ENCODE results near the gene YTHDF1. TPM values are rescaled to one million over a fixed set of nuclear protein-coding genes. Genes with fewer than 3 reads are reported as not detected.

Gene YTHDF1
- total RNA-seq, 1 donor from 2014 or later: 59.0 TPM

DNA sequence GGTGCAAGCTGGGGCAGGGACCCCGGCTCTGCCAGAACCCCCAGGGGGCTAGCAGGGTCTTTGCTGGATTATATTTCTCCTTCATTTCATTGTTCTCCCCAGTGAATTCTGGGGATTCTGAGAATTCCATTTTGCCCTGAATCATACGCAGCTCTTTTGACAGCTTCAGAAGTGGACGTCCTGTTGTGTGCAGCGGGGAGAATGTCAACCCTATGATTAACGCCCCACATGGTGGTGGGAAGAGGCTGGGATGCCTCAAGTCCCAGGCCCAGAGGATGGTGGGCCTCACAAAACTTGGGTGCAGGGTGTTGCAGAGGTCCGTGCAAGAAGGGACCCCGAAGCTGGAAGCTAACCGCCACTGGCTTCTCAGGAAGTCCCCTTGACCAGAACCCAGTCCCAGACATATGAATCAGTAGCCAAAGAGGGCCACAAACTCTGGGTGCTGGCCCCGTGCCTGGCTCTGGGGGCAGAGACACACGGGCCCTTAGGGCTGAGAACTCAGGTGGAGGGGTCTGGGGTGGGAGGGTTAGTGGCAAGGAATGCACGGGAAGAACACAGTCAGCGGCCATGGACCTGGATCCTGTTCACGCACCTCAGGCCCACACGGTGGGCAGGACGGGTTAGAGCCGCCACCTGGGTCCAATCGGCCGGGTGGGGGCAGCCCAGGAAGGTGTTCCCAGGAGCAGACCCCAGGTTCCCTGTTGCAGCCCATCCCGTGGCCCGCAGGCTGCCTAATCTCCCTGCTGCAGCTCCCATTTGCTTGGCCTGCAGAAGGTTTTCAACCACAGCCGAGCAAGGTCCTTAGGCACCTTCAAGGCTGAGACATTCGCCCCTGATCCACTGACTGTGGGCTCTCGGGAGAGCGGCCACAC is 51.2 kb downstream of the YTHDF1 start:
- TF ChIP-seq, protein P1, sequence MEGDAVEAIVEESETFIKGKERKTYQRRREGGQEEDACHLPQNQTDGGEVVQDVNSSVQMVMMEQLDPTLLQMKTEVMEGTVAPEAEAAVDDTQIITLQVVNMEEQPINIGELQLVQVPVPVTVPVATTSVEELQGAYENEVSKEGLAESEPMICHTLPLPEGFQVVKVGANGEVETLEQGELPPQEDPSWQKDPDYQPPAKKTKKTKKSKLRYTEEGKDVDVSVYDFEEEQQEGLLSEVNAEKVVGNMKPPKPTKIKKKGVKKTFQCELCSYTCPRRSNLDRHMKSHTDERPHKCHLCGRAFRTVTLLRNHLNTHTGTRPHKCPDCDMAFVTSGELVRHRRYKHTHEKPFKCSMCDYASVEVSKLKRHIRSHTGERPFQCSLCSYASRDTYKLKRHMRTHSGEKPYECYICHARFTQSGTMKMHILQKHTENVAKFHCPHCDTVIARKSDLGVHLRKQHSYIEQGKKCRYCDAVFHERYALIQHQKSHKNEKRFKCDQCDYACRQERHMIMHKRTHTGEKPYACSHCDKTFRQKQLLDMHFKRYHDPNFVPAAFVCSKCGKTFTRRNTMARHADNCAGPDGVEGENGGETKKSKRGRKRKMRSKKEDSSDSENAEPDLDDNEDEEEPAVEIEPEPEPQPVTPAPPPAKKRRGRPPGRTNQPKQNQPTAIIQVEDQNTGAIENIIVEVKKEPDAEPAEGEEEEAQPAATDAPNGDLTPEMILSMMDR (conservative IDR thresholded peaks at IDR 0.05): no peak
- no peak for DNase-seq (ENCODE audit: low read depth, low spot score)
- Mint-ChIP-seq H3K9me3 (no peaks in the 10 kb centered on the region), H3K4me1 (peaks cover 31% of the 10 kb centered on the region), H3K4me3 (no peak overlapping the region), H3K27me3 (ENCODE audit: low read depth) (peaks cover 4% of the 10 kb centered on the region), H3K36me3 (ENCODE audit: low read depth) (no peaks in the 10 kb centered on the region), H3K27ac (ENCODE audit: unreplicated experiment) (no peak overlapping the region)

DNA sequence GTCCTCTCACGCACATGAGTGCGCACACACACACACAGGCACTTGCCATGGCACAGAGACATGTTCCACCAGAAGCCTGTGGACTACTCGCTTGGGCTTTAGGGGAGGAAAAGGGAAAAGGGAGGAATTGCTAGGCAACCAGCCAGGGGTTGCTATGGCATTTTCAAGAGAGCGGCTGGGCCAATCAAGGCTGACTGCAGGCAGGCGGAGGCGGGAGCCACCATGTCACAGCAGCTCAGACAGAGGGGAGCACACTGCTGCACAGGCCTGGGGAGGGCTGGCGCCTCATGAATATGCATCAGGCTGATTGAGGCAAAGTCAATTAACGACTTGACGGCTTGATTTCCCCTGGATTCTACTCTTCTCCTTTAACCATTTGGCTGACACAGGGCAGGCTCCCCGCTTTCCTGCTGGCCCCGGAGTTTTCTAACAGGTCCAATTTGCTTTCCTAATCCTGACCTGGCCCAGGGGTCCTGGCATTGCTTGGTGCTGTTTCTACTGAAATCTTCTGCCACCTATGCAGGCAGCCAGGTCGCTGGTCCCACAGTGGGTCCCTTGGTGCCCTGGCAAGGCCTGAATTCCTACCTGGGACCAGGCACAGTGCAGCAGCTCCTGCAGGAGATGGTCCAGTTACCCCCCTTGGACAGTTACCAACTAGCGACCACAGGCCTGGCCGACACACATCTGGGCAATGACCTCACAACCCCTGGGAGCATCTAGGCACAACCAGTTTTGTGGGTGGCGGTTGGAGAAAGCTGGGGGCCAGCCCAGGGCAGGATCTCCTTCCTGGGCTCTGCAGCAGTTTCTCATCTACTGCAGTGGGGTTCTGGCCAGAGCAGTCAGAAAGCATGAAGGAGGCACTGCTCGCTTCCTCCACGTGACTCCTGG is 52.1 kb downstream of the YTHDF1 start:
- TF ChIP-seq, protein P1 (conservative IDR thresholded peaks at IDR 0.05): no peak
- Mint-ChIP-seq H3K4me1 (peaks cover 31% of the 10 kb centered on the region), H3K27ac (ENCODE audit: unreplicated experiment) (peak overlapping the region; percentile 24), H3K4me3 (peak overlapping the region; percentile 66), H3K36me3 (ENCODE audit: low read depth) (no peaks in the 10 kb centered on the region), H3K27me3 (ENCODE audit: low read depth) (peaks cover 3% of the 10 kb centered on the region), H3K9me3 (no peaks in the 10 kb centered on the region)
- peak; percentile 45 for DNase-seq (ENCODE audit: low read depth, low spot score)

DNA sequence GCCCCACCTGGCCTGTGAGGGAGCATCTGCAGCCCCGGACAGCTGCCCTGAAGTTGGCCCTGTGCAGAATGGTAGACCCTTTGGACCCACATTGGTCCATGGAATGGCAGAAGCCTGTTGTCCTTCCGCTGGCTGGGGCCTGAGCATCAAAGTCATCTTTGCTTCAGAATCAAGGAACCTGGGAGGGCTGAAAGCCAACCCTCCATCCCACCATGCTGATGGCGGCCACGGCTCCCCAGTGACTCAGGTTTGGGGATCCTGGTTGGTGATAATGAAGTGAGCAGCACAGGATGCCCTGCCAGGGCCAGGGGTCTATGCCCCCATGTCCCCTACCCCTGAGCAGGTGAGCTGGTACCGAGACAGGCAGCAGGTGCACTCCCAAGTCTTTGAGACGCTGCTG is 52.8 kb downstream of the YTHDF1 start:
- no peak for DNase-seq (ENCODE audit: low read depth, low spot score)
- TF ChIP-seq, protein P1 (conservative IDR thresholded peaks at IDR 0.05): no peak
- H3K27ac Mint-ChIP-seq (ENCODE audit: unreplicated experiment): no peak overlapping the region
- peak overlapping the region; percentile 66 for H3K4me3 Mint-ChIP-seq
- no peaks in the 10 kb centered on the region for H3K36me3 Mint-ChIP-seq (ENCODE audit: low read depth)
- H3K27me3 Mint-ChIP-seq (ENCODE audit: low read depth): peaks cover 3% of the 10 kb centered on the region
- no peaks in the 10 kb centered on the region for H3K9me3 Mint-ChIP-seq
- H3K4me1 Mint-ChIP-seq: peaks cover 31% of the 10 kb centered on the region

DNA sequence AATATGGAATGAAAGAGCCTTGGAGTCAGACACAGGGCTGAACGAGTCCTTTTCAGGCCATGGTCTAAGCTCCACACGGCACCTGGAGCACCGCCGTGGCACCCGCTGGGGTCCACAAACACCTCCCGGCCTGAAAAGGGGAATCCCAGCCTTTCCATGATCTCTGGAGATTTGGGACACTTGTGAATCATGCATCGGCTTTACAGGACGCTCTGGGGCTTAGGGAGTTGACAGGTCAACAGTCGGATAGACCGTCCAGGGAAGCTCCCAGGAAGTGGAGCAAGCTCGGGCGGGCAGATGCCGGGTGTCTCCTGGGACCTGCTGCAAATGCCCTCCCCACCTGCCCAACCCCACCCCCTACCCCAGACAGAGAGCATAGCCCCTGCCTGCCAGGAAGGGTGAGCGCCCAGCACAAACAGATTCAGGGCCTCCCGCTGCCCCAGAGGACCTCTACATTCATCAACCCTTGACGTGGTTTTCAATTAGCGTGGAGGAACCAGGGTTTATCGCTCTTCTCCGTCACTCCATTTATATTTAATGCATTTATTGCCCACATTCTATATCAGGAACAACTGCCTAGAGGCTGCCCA is 53.6 kb downstream of the YTHDF1 start:
- no peak for DNase-seq (ENCODE audit: low read depth, low spot score)
- H3K4me3 Mint-ChIP-seq: no peak overlapping the region
- no peak overlapping the region for H3K27ac Mint-ChIP-seq (ENCODE audit: unreplicated experiment)
- no peaks in the 10 kb centered on the region for H3K9me3 Mint-ChIP-seq
- H3K27me3 Mint-ChIP-seq (ENCODE audit: low read depth): peaks cover 3% of the 10 kb centered on the region
- no peaks in the 10 kb centered on the region for H3K36me3 Mint-ChIP-seq (ENCODE audit: low read depth)
- H3K4me1 Mint-ChIP-seq: peaks cover 31% of the 10 kb centered on the region
- TF ChIP-seq, protein P1 (conservative IDR thresholded peaks at IDR 0.05): no peak

DNA sequence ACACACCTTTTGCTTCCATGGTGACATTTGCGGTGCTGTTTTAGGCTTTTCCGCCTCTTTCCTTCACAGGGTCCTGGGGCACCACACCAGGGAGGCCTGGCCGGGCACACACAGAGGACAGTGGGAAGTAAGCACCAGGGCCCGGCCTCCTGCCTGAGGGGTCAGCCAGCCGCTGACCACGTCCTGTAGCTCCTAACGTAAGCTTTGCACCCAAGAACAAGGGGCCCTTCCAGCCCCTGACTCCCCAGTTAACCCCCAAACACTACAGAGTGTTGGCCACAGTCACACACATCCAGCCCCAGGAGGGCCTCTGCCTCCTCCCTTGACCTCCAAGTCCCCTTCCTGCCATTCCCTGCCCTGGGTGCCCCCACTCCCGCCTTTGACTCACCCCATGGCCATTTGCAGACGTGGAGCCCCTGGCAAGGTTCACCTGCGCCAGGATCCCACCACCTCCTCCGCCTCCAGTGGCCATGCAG is 54.7 kb downstream of the YTHDF1 start:
- H3K9me3 Mint-ChIP-seq: no peaks in the 10 kb centered on the region
- TF ChIP-seq, protein P1 (conservative IDR thresholded peaks at IDR 0.05): no peak
- no peak overlapping the region for H3K4me3 Mint-ChIP-seq

More for the DNA sequence above, 54.7 kb downstream of the YTHDF1 start:
- peaks cover 3% of the 10 kb centered on the region for H3K27me3 Mint-ChIP-seq (ENCODE audit: low read depth)
- peak overlapping the region; percentile 67 for H3K27ac Mint-ChIP-seq (ENCODE audit: unreplicated experiment)
- peaks cover 23% of the 10 kb centered on the region for H3K4me1 Mint-ChIP-seq
- DNase-seq (ENCODE audit: low read depth, low spot score): no peak
- no peaks in the 10 kb centered on the region for H3K36me3 Mint-ChIP-seq (ENCODE audit: low read depth)

All from neural crest cell (in vitro differentiated cells).